Activated CD8-positive, alpha-beta T cell treated with anti-CD3 and anti-CD28 coated beads, Interleukin-2, amount 10 ng/mL, durations not matched to agents 7 days and 5 days (primary cell): Measurements from ENCODE around the gene ZNF528. TPM values are rescaled to one million over a fixed set of nuclear protein-coding genes. Genes with fewer than 3 reads are reported as not detected.

Source experiments
- ATAC-seq: fragments of 150-1000 bp; cut with Tn5 transposase; one replicate; pipeline ENCODE4 v1.10.0; 2021; ENCODE audit warnings: moderate library complexity
- CTCF ChIA-PET: fragments of 350-600 bp; sonication (Branson Sonifier 250); formaldehyde crosslinking; loops from one replicate; lab custom pipeline; 2021; ENCODE audit warnings: antibody characterized with exemption; lab: Charles Lee
- POLR2A ChIA-PET: fragments of 350-600 bp; sonication (Branson Sonifier 250); formaldehyde crosslinking; loops from one replicate; lab custom pipeline; 2021; ENCODE audit warnings: antibody characterized with exemption; lab: Charles Lee
- DNase-seq: peaks from one replicate; pipeline ENCODE4 v3.0.0-alpha.2; 2020
- H3K27ac Mint-ChIP-seq: one replicate; pipeline ENCODE4 v1.8.0; 2021; ENCODE audit warnings: mild to moderate bottlenecking, mixed read lengths
- H3K27me3 Mint-ChIP-seq: one replicate; pipeline ENCODE4 v1.8.0; 2021; ENCODE audit warnings: low read depth, mixed read lengths
- H3K36me3 Mint-ChIP-seq: one replicate; pipeline ENCODE4 v1.8.0; 2021; ENCODE audit warnings: low read depth, mixed read lengths
- H3K4me1 Mint-ChIP-seq: one replicate; pipeline ENCODE4 v1.8.0; 2021; ENCODE audit warnings: low read depth, mixed read lengths
- H3K4me3 Mint-ChIP-seq: one replicate; pipeline ENCODE4 v1.8.0; 2021; ENCODE audit warnings: mild to moderate bottlenecking, mixed read lengths
- H3K9me3 Mint-ChIP-seq: one replicate; pipeline ENCODE4 v1.8.0; 2022; ENCODE audit warnings: mixed read lengths; ENCODE audit not compliant: insufficient read depth
- total RNA-seq, 2 experiments: library from RNA; stranded (reverse); gene quantifications; one replicate each; pipeline ENCODE4 v1.2.3, GENCODE V29; 2021

Gene ZNF528
- total RNA-seq, result 10 to 100 TPM; 13.0 to 14.7 TPM

DNA sequence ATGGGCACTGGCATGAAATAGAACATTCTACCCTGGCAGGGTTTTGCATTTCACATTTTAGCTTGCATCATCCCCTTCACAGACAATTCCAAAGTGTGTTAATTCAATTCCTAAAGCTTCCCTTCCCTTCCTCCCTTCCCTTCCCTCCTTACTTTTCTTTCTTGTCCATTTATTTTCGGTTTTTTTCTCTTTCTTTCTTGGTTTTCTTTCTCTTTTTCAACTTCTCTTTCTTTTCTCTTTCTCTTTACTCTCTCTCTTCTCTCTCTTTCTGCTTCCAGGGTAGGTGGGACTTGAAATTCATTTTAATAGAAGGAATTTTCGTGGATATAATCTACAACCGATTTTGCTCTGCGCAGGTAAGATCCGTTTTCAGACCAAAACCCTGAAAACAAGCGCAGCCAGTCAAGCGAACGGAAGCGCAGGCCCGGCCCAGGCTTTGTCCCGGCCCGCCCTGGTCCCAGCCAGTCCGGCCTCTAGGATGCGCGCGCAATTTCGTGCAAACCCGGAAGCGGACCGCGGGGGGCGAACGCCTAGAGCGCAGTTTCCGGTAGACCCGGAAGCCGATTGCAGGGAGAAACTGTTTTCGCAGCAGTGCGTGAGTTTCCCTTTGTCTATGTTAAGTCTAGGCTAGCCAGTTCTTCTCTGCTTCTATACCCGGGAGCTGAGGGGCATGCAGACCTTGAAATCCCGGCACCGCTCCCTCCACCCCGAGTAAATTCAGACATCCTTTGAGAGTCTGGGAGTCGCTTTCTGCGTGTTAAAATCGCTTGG, at the start of gene ZNF528:
Gene ZNF528, plus strand, starts transcription at position 540 of the 771 bp plus-strand sequence. CDS start 4,165 bp downstream, outside the sequence.
- peak within 1 kb of the TSS; percentile 93 for H3K27ac Mint-ChIP-seq
- H3K27me3 Mint-ChIP-seq, result no peaks in the 10 kb centered on the region
- ChIA-PET CTCF (interaction anchor here (2.0 kb wide), 1 partner anchor 56 kb away, joined by 6 read pairs; the partner anchor contains the start of gene ZNF578), POLR2A (interaction anchor here (0.5 to 1.2 kb wide), 7 partner anchors 28 to 787 kb away, joined by 3 to 4 read pairs (median 3); partner anchors contain the start of gene ZNF880)
- peaks cover 49% of the 10 kb centered on the region for H3K9me3 Mint-ChIP-seq
- H3K4me1 Mint-ChIP-seq, result peaks cover 22% of the 10 kb centered on the region
- H3K4me3 Mint-ChIP-seq, result peak within 1 kb of the TSS; percentile 89
- ATAC-seq, result peak; percentile 100
- peaks cover 72% of the 10 kb centered on the region for H3K36me3 Mint-ChIP-seq
- DNase-seq, result peak; percentile 98

DNA sequence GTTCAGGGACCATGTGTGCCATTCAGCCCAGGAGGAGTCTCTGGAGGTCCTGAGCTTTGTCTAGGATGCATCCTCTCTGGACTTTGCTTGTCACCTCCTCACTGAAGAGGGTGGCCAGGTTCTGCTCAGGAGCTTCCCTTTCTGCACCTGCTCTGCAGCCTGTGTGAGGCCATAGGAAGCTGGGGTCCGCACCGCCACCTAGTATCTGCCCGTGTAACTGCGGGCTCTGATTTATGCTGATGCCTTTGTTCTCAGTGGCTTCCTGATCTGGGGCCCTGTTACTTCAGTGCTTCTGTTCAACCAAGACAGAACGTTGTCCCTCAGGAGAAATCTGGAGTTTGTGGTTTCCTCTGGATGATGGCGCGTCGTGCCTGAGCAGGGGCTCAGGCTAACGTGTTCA, 46.1 kb upstream of the ZNF528 start:
- Mint-ChIP-seq H3K27ac (no peak overlapping the region), H3K27me3 (no peaks in the 10 kb centered on the region), H3K36me3 (peaks cover 43% of the 10 kb centered on the region), H3K4me1 (no peaks in the 10 kb centered on the region), H3K9me3 (peaks cover 37% of the 10 kb centered on the region), H3K4me3 (no peak overlapping the region)
- ChIA-PET CTCF (no interaction called here), POLR2A (interaction anchor here (0.7 kb wide), 1 partner anchor 1883 kb away, joined by 4 read pairs; no protein-coding TSS in a partner anchor)
- ATAC-seq (no peak), DNase-seq (no peak)

DNA sequence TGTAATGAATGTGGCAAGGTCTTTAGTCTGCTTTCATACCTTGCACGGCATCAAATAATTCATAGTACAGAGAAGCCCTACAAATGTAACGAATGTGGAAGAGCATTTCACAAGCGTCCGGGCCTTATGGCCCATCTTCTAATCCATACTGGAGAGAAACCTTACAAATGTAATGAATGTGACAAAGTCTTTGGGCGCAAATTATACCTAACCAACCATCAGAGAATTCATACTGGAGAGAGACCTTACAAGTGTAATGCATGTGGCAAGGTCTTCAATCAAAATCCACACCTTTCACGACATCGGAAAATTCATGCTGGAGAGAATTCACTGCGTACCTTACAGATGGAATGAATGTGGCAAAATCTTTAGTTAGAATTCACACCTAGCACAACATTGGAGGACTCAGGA, 31.2 kb upstream of the ZNF528 start:
- peaks cover 41% of the 10 kb centered on the region for H3K9me3 Mint-ChIP-seq
- no peak overlapping the region for H3K27ac Mint-ChIP-seq
- POLR2A ChIA-PET, result no interaction called here
- ATAC-seq, result no peak
- H3K4me1 Mint-ChIP-seq, result peaks cover 15% of the 10 kb centered on the region
- H3K4me3 Mint-ChIP-seq, result no peak overlapping the region
- H3K27me3 Mint-ChIP-seq, result no peaks in the 10 kb centered on the region
- no peak for DNase-seq
- CTCF ChIA-PET, result no interaction called here
- H3K36me3 Mint-ChIP-seq, result peaks cover 42% of the 10 kb centered on the region

DNA sequence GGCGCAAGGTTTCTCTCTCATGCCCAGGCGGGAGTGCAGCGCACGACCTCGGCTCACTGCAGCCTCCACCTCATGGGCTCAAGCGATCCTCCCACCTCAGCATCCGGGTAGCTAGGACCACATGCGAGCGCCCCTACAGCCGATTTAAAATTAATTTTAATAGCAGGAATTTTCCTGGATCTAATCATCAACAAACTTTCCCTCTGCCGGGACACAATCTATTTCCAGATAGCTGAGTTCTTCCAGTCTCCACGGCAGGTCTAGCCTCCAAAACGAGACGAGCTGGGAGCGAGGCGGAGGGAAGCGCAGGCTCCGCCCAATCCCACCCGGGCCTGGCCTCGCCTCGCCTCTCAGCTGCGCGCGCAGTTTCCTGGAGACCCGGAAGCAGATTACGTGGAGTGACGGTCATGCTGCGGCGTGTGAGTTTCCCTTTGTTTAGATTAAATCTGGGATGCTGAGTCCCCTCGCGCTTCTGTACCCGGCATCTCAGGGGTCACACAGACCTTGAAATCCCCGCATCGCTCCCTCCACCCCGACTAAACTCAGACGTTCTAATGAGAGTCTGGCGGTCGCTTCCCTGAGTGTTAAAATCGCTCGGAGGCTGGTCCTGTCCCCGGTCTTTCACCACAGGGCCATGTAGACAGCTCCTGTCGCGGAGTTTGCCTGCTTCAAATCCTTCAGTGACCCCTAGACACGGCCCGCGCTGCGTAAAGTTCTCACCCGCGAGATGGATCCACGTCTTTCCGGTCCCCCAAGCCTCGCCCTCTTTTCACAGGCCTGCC, 27.9 kb upstream of the ZNF528 start, which contains the start of gene ZNF880:
Gene ZNF880, plus strand, starts transcription at position 365 of the 782 bp plus-strand sequence. Its CDS starts 43 bp downstream, at position 408.
- peaks cover 54% of the 10 kb centered on the region for H3K36me3 Mint-ChIP-seq
- POLR2A ChIA-PET, result interaction anchor here (0.9 to 1.4 kb wide), 5 partner anchors 8 to 263 kb away, joined by 3 to 5 read pairs (median 3); partner anchors contain the start of gene ZNF610
- H3K4me1 Mint-ChIP-seq, result peaks cover 17% of the 10 kb centered on the region

DNA sequence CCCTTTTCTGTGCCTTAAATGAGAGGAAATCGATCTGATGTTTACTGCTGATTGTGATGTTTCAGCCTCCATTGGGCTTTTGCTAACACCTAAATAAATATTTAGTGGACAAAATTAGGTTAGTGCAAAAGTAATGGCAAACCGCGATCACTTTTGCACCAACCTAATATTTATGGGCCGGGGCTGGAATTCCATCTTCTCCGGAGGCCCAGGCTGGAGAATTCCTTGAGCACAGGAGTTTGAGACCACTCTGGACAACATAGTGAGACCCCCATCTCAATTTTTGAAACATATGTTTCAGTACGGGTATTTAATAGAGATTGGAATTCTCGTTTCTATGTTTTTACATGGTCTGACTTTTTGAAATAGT, 27.3 kb upstream of the ZNF528 start:
- H3K9me3 Mint-ChIP-seq, result peaks cover 42% of the 10 kb centered on the region
- H3K4me3 Mint-ChIP-seq, result peak overlapping the region; percentile 88
- CTCF ChIA-PET, result no interaction called here
- H3K27me3 Mint-ChIP-seq, result no peaks in the 10 kb centered on the region
- H3K4me1 Mint-ChIP-seq, result peaks cover 17% of the 10 kb centered on the region
- POLR2A ChIA-PET, result interaction anchor here (0.9 to 1.4 kb wide), 4 partner anchors 27 to 263 kb away, joined by 3 to 5 read pairs (median 4); partner anchors contain the start of gene ZNF610
- peak overlapping the region; percentile 99 for H3K27ac Mint-ChIP-seq
- H3K36me3 Mint-ChIP-seq, result peaks cover 59% of the 10 kb centered on the region
- DNase-seq (no peak), ATAC-seq (no peak)

More for the DNA sequence above, 27.9 kb upstream of the ZNF528 start, which contains the start of gene ZNF880:
- H3K27me3 Mint-ChIP-seq, result no peaks in the 10 kb centered on the region
- peaks cover 43% of the 10 kb centered on the region for H3K9me3 Mint-ChIP-seq
- H3K4me3 Mint-ChIP-seq, result peak within 1 kb of the TSS; percentile 88
- DNase-seq (peak; percentile 95), ATAC-seq (peak; percentile 99)
- H3K27ac Mint-ChIP-seq, result peak within 1 kb of the TSS; percentile 99
- CTCF ChIA-PET, result no interaction called here

DNA sequence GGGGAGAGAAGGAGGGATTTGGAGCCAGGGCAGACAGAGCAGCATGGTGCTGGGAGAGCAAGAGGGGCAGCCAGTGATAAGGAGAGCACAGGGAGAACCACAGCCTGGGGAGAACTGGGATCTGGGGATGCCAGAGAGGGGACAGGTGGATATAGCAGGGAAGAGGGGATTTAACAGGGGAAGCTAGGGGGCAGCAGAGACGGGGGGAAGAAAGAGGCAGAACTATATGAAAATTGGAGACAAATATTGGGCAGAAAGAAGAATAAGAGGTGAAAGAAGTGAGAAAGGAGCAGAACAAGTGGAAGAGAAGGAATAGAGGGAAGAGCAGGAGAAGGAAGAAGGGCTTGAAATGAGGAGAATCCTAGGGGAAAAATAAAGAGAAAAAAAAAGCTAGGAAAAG, 6.5 kb upstream of the ZNF528 start:
- ChIA-PET POLR2A (no interaction called here), CTCF (no interaction called here)
- Mint-ChIP-seq H3K36me3 (peaks cover 33% of the 10 kb centered on the region), H3K4me1 (no peaks in the 10 kb centered on the region), H3K4me3 (no peak overlapping the region), H3K27ac (no peak overlapping the region), H3K27me3 (no peaks in the 10 kb centered on the region), H3K9me3 (peaks cover 46% of the 10 kb centered on the region)
- no peak for DNase-seq
- ATAC-seq, result no peak

DNA sequence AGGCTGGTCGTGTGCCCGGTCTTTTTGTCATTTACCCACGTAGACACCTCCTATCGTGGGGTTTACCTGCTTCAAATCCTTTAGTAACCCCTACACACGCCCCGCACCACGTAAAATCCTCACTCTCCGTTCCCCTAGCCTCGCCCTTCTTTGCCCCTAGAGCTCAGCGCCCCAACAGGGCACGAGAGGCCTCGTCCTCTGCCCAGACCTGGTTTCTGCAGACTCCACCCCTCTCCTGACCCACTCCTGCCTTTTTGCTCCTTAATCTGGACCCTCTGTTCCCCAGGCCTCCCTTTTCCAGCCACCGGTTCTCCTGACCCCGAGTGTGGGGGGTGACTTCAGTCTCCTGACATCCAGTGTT, 412 bp downstream of the ZNF528 start:
- ATAC-seq (peak; percentile 53), DNase-seq (no peak)
- ChIA-PET POLR2A (interaction anchor here (0.5 to 1.2 kb wide), 6 partner anchors 25 to 989 kb away, joined by 3 to 5 read pairs (median 4); partner anchors contain the start of genes PPP2R1A and ZNF880), CTCF (interaction anchor here (2.0 kb wide), 1 partner anchor 56 kb away, joined by 6 read pairs; the partner anchor contains the start of gene ZNF578)
- Mint-ChIP-seq H3K4me3 (peak overlapping the region; percentile 89), H3K27ac (peak overlapping the region; percentile 93), H3K27me3 (no peaks in the 10 kb centered on the region), H3K9me3 (peaks cover 51% of the 10 kb centered on the region), H3K4me1 (peaks cover 22% of the 10 kb centered on the region), H3K36me3 (peaks cover 74% of the 10 kb centered on the region)

DNA sequence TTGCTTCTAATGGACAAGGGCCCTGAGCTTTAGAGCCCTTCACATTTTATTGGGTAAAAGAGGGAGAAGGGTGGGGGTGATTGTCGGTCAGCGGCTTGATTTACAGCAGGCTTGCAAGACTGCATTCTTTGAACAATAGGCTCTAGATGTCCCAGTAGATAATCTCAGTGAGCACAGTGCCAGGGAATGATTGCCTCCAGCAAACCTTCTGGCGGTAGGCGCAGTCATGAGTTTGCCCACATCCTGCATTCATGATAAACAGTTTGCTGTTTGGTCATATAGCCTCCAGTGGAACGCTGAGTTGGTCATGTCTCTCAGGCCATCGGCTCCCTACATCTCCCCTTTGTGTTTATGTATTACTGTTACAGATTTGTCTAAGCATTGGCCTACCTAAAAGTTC, 12.6 kb downstream of the ZNF528 start:
- Mint-ChIP-seq H3K36me3 (peaks cover 80% of the 10 kb centered on the region), H3K4me3 (no peak overlapping the region), H3K27me3 (no peaks in the 10 kb centered on the region), H3K9me3 (peaks cover 58% of the 10 kb centered on the region), H3K4me1 (no peaks in the 10 kb centered on the region), H3K27ac (no peak overlapping the region)
- ATAC-seq, result no peak
- no peak for DNase-seq
- CTCF ChIA-PET, result no interaction called here
- POLR2A ChIA-PET, result no interaction called here

DNA sequence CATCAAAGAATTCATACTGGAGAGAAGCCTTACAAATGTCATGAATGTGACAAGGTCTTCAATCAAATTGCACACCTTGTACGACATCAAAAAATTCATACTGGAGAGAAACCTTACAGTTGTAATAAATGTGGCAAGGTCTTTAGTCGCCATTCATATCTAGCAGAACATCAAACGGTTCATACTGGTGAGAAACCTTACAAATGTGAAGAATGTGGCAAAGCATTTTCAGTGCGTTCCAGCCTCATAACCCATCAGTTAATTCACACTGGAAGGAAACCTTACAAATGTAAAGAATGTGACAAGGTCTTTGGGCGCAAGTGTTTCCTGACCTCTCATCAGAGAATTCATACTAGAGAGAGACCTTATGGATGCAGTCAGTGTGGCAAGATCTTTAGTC, 18.1 kb downstream of the ZNF528 start:
- Mint-ChIP-seq H3K27me3 (no peaks in the 10 kb centered on the region), H3K9me3 (peaks cover 52% of the 10 kb centered on the region), H3K27ac (no peak overlapping the region), H3K36me3 (peaks cover 30% of the 10 kb centered on the region), H3K4me3 (no peak overlapping the region), H3K4me1 (no peaks in the 10 kb centered on the region)
- DNase-seq (no peak), ATAC-seq (no peak)
- POLR2A ChIA-PET, result no interaction called here
- CTCF ChIA-PET, result no interaction called here

DNA sequence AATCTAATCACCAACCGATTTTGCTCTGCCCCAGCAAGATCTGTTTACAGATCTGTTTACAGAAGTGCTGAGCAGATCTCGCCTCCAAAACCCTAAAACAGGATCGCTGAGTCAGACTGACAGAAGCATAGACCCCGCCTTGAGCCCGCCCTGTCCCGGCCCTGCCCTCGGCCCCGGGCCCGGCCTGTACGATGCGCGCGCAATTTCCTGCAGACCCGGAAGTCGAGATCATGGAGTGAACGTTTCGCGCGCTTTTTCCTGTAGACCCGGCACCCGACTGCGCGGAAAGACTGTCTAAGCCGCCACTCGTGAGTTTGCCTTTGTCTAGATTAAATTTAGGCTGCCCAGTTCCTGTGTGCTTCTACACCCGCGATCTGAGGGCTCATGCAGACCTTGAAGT, 31.3 kb downstream of the ZNF528 start, which contains the start of gene ZNF534:
Gene ZNF534, plus strand, starts transcription at position 212 of the 400 bp plus-strand sequence. CDS start 2,327 bp downstream, outside the sequence.
- Mint-ChIP-seq H3K4me3 (no peak within 1 kb of the TSS), H3K27me3 (no peaks in the 10 kb centered on the region), H3K27ac (no peak within 1 kb of the TSS), H3K9me3 (peaks cover 22% of the 10 kb centered on the region), H3K36me3 (no peaks in the 10 kb centered on the region), H3K4me1 (no peaks in the 10 kb centered on the region)
- ATAC-seq (no peak), DNase-seq (no peak)
- POLR2A ChIA-PET, result no interaction called here
- CTCF ChIA-PET, result no interaction called here

DNA sequence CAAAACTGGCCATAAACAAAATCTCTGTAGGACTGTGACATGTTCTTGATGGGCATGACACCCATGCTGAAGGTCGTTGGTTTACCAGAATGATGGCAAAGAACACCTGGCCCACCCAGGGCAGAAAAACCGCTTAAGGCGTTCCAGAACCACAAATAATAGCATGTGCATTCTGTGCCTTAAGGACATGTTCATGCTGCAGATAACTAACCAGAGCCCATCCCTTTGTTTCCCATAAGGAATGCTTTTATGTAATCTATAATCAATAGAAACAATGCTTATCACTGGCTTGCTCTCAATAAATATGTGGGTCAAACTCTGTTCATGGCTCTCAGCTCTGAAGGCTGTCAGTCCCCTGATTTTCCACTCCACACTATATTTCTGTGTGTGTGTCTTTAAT, 44.5 kb downstream of the ZNF528 start:
- DNase-seq (no peak), ATAC-seq (no peak)
- Mint-ChIP-seq H3K9me3 (peaks cover 44% of the 10 kb centered on the region), H3K4me1 (no peaks in the 10 kb centered on the region), H3K4me3 (no peak overlapping the region), H3K27ac (no peak overlapping the region), H3K27me3 (no peaks in the 10 kb centered on the region), H3K36me3 (no peaks in the 10 kb centered on the region)
- ChIA-PET POLR2A (no interaction called here), CTCF (no interaction called here)
